Lower leg skin (tissue), 4 donors: ENCODE results near the gene CYP8B1. TPM values are rescaled to one million over a fixed set of nuclear protein-coding genes. Genes with fewer than 3 reads are reported as not detected.
A peak's percentile ranks its signal among the peaks of the same experiment; 100 is the strongest.

Experiments used
- DNase-seq, 2 donors: peaks; one replicate each; pipeline ENCODE4 v3.0.0-alpha.2; 2019; ENCODE audit warnings: low spot score in 2 of 2
- H3K4me3 ChIP-seq: fragments of 200-600 bp; sonication (generic); 2 replicates; pipeline ENCODE4 v1.5.1; 2017; ENCODE audit warnings: mild to moderate bottlenecking, low read depth; ENCODE audit not compliant: poor library complexity, severe bottlenecking
- CTCF ChIP-seq, 3 donors: fragments of 450-650 bp; IDR thresholded peaks; one replicate each; pipeline ENCODE4 v1.5.1; 2016; ENCODE audit warnings: antibody characterized with exemption in 3 of 3, mild to moderate bottlenecking in 3 of 3, moderate library complexity in 2 of 3
- POLR2A ChIP-seq, 2 donors: fragments of 450-650 bp; IDR thresholded peaks; one replicate each; pipeline ENCODE4 v1.6.1; 2016 to 2017; ENCODE audit warnings: antibody characterized with exemption in 2 of 2, mild to moderate bottlenecking in 1 of 2, moderate library complexity in 1 of 2
- WGBS, 2 donors: methylation state at CpG; one replicate each; pipeline ENCODE4 v1.1.5; 2018; 5-methylcytosine and 5-hydroxymethylcytosine counted together
- intact Hi-C: fragments of 100-400 bp; cut with DNase I; formaldehyde crosslinking; loops from one replicate; pipeline ENCODE4 v1.15.0; 2023; ENCODE audit warnings: low total_unique reads
- total RNA-seq, 4 donors: library from RNA; depleted of rRNA; stranded (reverse); fragments of >200 nt; gene quantifications; one replicate each; pipeline ENCODE4 v1.1.0, GENCODE V29; 2016

Gene CYP8B1
- total RNA-seq, 4 donors from 2014 or later: not detected

- TF ChIP-seq CTCF (IDR thresholded peaks at IDR 0.05): no peak
- no peak for TF ChIP-seq POLR2A (IDR thresholded peaks at IDR 0.05)
- intact Hi-C loops: no loop called here
- no peak for DNase-seq
- no peak overlapping the region for H3K4me3 ChIP-seq
Observed at GRCh38 chr3:42855219-42855546, 20.5 kb downstream of the CYP8B1 start.

GRCh38 chr3:42853739-42854302 is 21.9 kb downstream of the CYP8B1 start:
- peak in 1 of 2 donors; percentile 46 for DNase-seq
- TF ChIP-seq CTCF (IDR thresholded peaks at IDR 0.05): no peak
- no peak for TF ChIP-seq POLR2A (IDR thresholded peaks at IDR 0.05)

GRCh38 chr3:42853056-42853455 is 22.6 kb downstream of the CYP8B1 start:
- TF ChIP-seq POLR2A (IDR thresholded peaks at IDR 0.05): no peak
- no peak for TF ChIP-seq CTCF (IDR thresholded peaks at IDR 0.05)
- no peak overlapping the region for H3K4me3 ChIP-seq
- DNase-seq: peak in 1 of 2 donors; percentile 28
- intact Hi-C loops: no loop called here
- WGBS, 2 donors: 57 to 58% methylated on average over 1 of the region's 1 CpG

More at GRCh38 chr3:42853739-42854302, 21.9 kb downstream of the CYP8B1 start:
- no peak overlapping the region for H3K4me3 ChIP-seq
- WGBS, 2 donors: 76 to 81% methylated on average over 4 of the region's 4 CpGs
- intact Hi-C loops: no loop called here

- no peak for TF ChIP-seq POLR2A (IDR thresholded peaks at IDR 0.05)
- TF ChIP-seq CTCF (IDR thresholded peaks at IDR 0.05): no peak
- H3K4me3 ChIP-seq: no peak overlapping the region
- intact Hi-C loops: no loop called here
- peak; percentile 52 to 85 for DNase-seq
- 33 to 40% methylated on average over 2 of the region's 2 CpGs for WGBS, 2 donors
Observed at GRCh38 chr3:42852441-42852840, 23.2 kb downstream of the CYP8B1 start.

GRCh38 chr3:42851228-42851834 is 24.3 kb downstream of the CYP8B1 start:
- DNase-seq: peak in 1 of 2 donors; percentile 83
- WGBS, 2 donors: 83% methylated on average over 6 of the region's 6 CpGs

More at GRCh38 chr3:42851228-42851834, 24.3 kb downstream of the CYP8B1 start:
- intact Hi-C loops: no loop called here
- TF ChIP-seq CTCF (IDR thresholded peaks at IDR 0.05) (no peak), POLR2A (IDR thresholded peaks at IDR 0.05) (no peak)
- H3K4me3 ChIP-seq: no peak overlapping the region
